Hepatocyte (in vitro differentiated cells): ENCODE results near the gene ARID3A. TPM values are rescaled to one million over a fixed set of nuclear protein-coding genes. Genes with fewer than 3 reads are reported as not detected.
A peak's percentile ranks its signal among the peaks of the same experiment; 100 is the strongest.

Experiments used
- DNase-seq: peaks from one replicate; pipeline ENCODE4 v3.0.0-alpha.2; 2016; ENCODE audit warnings: low spot score
- H2AFZ ChIP-seq: fragments of 200-600 bp; sonication (generic); 2 replicates; pipeline ENCODE4 v1.6.0; 2016; ENCODE audit warnings: antibody characterized with exemption, mild to moderate bottlenecking
- H3K27ac ChIP-seq: fragments of 200-600 bp; sonication (generic); 2 replicates; pipeline ENCODE4 v1.5.1; 2016; ENCODE audit warnings: mild to moderate bottlenecking
- H3K27me3 ChIP-seq: fragments of 200-600 bp; sonication (generic); 2 replicates; pipeline ENCODE4 v1.6.1; 2016
- H3K36me3 ChIP-seq: fragments of 200-600 bp; sonication (generic); replicated peaks from 2 replicates; pipeline ENCODE4 v1.5.1; 2016; ENCODE audit warnings: low read depth; ENCODE audit not compliant: insufficient read depth
- H3K4me1 ChIP-seq: fragments of 200-600 bp; sonication (generic); 2 replicates; pipeline ENCODE4 v1.5.1; 2016; ENCODE audit warnings: mild to moderate bottlenecking, moderate library complexity; ENCODE audit not compliant: insufficient read depth
- H3K4me2 ChIP-seq: fragments of 200-600 bp; sonication (generic); 2 replicates; pipeline ENCODE4 v1.6.0; 2016
- H3K4me3 ChIP-seq: fragments of 200-600 bp; sonication (generic); 2 replicates; pipeline ENCODE4 v1.5.1; 2016; ENCODE audit warnings: mild to moderate bottlenecking
- H3K79me2 ChIP-seq: fragments of 200-600 bp; sonication (generic); 2 replicates; pipeline ENCODE4 v1.6.0; 2017; ENCODE audit warnings: mild to moderate bottlenecking
- H3K9me2 ChIP-seq: fragments of 200-600 bp; sonication (generic); replicated peaks from 2 replicates; pipeline ENCODE4 v1.6.0; 2017; ENCODE audit warnings: mild to moderate bottlenecking; ENCODE audit not compliant: insufficient read depth
- H3K9me3 ChIP-seq: fragments of 200-600 bp; sonication (generic); 2 replicates; pipeline ENCODE4 v1.5.1; 2016; ENCODE audit warnings: low read depth, mild to moderate bottlenecking
- H4K20me1 ChIP-seq: fragments of 200-600 bp; sonication (generic); 2 replicates; pipeline ENCODE4 v1.6.0; 2016; ENCODE audit warnings: mild to moderate bottlenecking; ENCODE audit not compliant: insufficient read depth, poor library complexity, severe bottlenecking
- EZH2 ChIP-seq: fragments of 200-600 bp; sonication (generic); IDR thresholded peaks from 2 replicates; pipeline ENCODE4 v1.6.1; 2016; ENCODE audit warnings: antibody characterized with exemption, mild to moderate bottlenecking, borderline replicate concordance
- EZH2phosphoT487 ChIP-seq: fragments of 200-600 bp; sonication (generic); IDR thresholded peaks from one replicate; pipeline ENCODE4 v1.6.1; 2018; ENCODE audit warnings: antibody characterized with exemption, mild to moderate bottlenecking, low read depth, moderate library complexity; ENCODE audit not compliant: unreplicated experiment, severe bottlenecking
- WGBS: methylation state at CpG from one replicate; pipeline ENCODE4 v1.1.6; 2016; ENCODE audit warnings: low lambda C conversion rate; ENCODE audit errors: missing lambda C conversion rate; 5-methylcytosine and 5-hydroxymethylcytosine counted together
- polyA plus RNA-seq: library from polyadenylated mRNA; unstranded; fragments of >200 nt; fragmentation: Nextera tagmentation; extraction: Ambion mirVana; gene quantifications from 2 replicates; pipeline ENCODE4 v1.2.1, GENCODE V29; 2016
- total RNA-seq: library from RNA; depleted of rRNA; stranded (reverse); fragments of >200 nt; gene quantifications from 2 replicates; pipeline ENCODE4 v1.2.3, GENCODE V29; 2014
- TF ChIP-seq, protein P1 (sequence below): fragments of 200-600 bp; sonication (generic); IDR thresholded peaks from 2 replicates; pipeline ENCODE4 v1.5.1; 2016; ENCODE audit warnings: antibody characterized with exemption, mild to moderate bottlenecking; ENCODE audit not compliant: poor library complexity

ARID3A gene
- total and polyA plus RNA-seq, 2 experiments from 2014 or later = 122 to 180 TPM

DNA sequence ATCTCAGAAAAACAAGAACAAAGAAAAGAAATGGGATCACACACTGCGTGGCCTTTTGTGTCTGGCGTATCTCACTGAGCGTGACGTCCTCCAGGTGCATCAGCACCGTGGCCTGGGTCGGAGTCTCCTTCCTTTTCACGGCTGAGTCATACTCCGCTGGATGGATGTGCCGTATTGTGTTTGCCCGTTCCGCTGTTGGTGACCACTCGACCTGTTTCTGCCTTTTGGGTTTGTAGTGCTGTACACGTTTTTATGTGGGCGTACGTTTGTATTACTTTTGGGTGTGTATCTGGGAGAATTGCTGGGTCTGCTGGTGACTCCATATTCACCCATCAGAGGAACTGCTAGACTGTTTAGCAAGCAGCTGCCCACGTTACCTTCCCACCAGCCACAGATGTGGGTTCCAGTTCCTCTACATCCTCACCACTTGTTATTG, 11.4 kb downstream of the ARID3A start:
- Histone ChIP-seq H4K20me1 (peaks cover 95% of the 10 kb centered on the region), H3K4me2 (no peak overlapping the region), H3K27me3 (no peaks in the 10 kb centered on the region), H3K79me2 (peaks cover 99% of the 10 kb centered on the region), H2AFZ (no peak overlapping the region), H3K27ac (no peak overlapping the region), H3K36me3 (no peaks in the 10 kb centered on the region), H3K4me3 (no peak overlapping the region), H3K9me3 (no peaks in the 10 kb centered on the region), H3K9me2 (no peaks in the 10 kb centered on the region), H3K4me1 (peaks cover 54% of the 10 kb centered on the region)
- TF ChIP-seq, protein P1, sequence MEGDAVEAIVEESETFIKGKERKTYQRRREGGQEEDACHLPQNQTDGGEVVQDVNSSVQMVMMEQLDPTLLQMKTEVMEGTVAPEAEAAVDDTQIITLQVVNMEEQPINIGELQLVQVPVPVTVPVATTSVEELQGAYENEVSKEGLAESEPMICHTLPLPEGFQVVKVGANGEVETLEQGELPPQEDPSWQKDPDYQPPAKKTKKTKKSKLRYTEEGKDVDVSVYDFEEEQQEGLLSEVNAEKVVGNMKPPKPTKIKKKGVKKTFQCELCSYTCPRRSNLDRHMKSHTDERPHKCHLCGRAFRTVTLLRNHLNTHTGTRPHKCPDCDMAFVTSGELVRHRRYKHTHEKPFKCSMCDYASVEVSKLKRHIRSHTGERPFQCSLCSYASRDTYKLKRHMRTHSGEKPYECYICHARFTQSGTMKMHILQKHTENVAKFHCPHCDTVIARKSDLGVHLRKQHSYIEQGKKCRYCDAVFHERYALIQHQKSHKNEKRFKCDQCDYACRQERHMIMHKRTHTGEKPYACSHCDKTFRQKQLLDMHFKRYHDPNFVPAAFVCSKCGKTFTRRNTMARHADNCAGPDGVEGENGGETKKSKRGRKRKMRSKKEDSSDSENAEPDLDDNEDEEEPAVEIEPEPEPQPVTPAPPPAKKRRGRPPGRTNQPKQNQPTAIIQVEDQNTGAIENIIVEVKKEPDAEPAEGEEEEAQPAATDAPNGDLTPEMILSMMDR = no peak
- TF ChIP-seq EZH2 (no peak), EZH2phosphoT487 (no peak)
- WGBS = 95% methylated on average over 16 of the region's 16 CpGs
- DNase-seq = no peak

DNA sequence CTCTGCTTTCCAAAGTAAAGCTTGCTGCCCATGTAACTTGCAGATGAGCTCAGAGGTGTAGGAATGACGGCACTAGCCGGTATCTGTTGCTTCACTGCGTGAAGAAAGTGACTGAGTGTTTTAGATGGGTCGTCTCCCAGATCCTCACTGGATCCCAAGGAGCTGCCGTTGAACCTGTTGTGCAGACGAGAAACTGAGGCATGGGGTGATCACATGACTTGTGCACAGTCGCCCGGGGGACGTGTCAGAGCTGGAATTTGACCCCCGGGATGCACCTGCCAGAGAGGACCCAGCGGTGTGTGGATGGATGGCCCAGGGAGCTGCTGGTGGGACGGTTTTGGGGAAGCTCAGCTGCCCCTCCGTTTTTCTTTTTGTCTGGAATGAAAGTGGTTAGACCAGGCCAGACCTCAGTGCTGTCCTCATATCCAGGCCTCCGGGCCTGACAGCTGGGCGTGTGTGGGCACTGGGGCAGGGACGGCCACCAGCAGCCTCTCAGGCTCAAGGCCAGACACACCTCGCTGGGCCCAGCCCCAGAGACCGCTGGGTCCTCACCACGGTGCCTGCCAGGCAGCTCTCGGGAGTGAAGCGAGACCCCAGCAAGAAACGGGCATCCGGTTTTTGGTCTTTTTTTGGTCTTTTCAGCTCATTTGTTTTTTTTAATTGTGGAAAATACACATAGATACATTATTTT, 12.5 kb downstream of the ARID3A start:
- H2AFZ ChIP-seq = no peak overlapping the region
- H3K27me3 ChIP-seq = no peaks in the 10 kb centered on the region
- H3K9me2 ChIP-seq = no peaks in the 10 kb centered on the region
- H3K36me3 ChIP-seq = no peaks in the 10 kb centered on the region
- peaks cover 43% of the 10 kb centered on the region for H3K4me1 ChIP-seq
- DNase-seq = no peak
- no peak overlapping the region for H3K4me3 ChIP-seq
- 81% methylated on average over 23 of the region's 23 CpGs for WGBS
- no peaks in the 10 kb centered on the region for H3K9me3 ChIP-seq
- TF ChIP-seq EZH2 (no peak), EZH2phosphoT487 (no peak)
- TF ChIP-seq, protein P1 = no peak
- H3K4me2 ChIP-seq = no peak overlapping the region
- H4K20me1 ChIP-seq = peaks cover 94% of the 10 kb centered on the region
- H3K27ac ChIP-seq = peak overlapping the region; percentile 46
- H3K79me2 ChIP-seq = peaks cover 99% of the 10 kb centered on the region

DNA sequence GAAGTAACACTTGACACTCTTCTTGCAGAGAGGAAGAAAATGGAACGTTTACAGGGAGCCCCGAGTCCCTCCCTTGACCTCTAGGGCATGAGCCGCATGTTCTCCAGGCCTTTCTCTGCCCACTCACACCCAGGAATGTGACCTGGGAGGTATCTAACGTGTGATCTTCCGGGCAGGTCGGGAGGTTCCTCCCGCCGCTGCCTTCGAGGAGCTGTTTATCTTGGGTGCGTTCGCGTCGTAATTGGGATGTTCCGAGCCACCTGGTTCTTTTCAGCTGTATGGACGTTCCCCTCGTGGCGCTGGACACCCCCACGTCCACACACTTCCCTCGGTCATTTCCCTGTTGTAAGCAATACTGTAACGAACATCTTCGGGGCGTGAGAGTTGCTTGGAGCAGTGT, 13.6 kb downstream of the ARID3A start:
- Histone ChIP-seq H3K9me2 (no peaks in the 10 kb centered on the region), H3K9me3 (no peaks in the 10 kb centered on the region), H3K4me1 (peaks cover 39% of the 10 kb centered on the region), H3K36me3 (no peaks in the 10 kb centered on the region), H3K27ac (peak overlapping the region; percentile 57), H3K4me2 (no peak overlapping the region), H3K79me2 (peaks cover 99% of the 10 kb centered on the region), H3K27me3 (no peaks in the 10 kb centered on the region), H3K4me3 (no peak overlapping the region), H4K20me1 (peaks cover 92% of the 10 kb centered on the region), H2AFZ (no peak overlapping the region)
- TF ChIP-seq EZH2 = no peak
- TF ChIP-seq, protein P1 = no peak
- DNase-seq = no peak
- WGBS = 73% methylated on average over 21 of the region's 22 CpGs
